Endothelial cell of umbilical vein (primary cell): Measurements from ENCODE around the gene ECE2. TPM values are rescaled to one million over a fixed set of nuclear protein-coding genes. Genes with fewer than 3 reads are reported as not detected.
A peak's percentile ranks its signal among the peaks of the same experiment; 100 is the strongest.

Experiments used
- BruUV-seq: library from RNA; stranded (reverse); fragments of 400-500 nt; replicated peaks from 2 replicates; lab custom pipeline; 2021; lab: Mats Ljungman, UMichigan
- CTCF ChIA-PET: fragments of 300-600, 350-600 bp; sonication (Branson Sonifier 250); formaldehyde crosslinking; loops from one replicate; lab custom pipeline; 2021; ENCODE audit warnings: antibody characterized with exemption, inconsistent platforms; lab: Charles Lee
- POLR2A ChIA-PET: fragments of 300-600, 350-600 bp; sonication (Branson Sonifier 250); formaldehyde crosslinking; loops from one replicate; lab custom pipeline; 2021; ENCODE audit warnings: antibody characterized with exemption, inconsistent platforms; lab: Charles Lee
- DNase-seq: peaks from one replicate; pipeline ENCODE4 v3.0.0-alpha.2; 2011; ENCODE audit warnings: low read depth, low spot score
- FAIRE-seq: peaks from 2 replicates; lab custom pipeline; 2011; peaks lifted over from hg19 to GRCh38; lab: Jason Lieb, UNC
- H2AFZ ChIP-seq: 2 replicates; pipeline ENCODE4 v1.6.0; 2012; ENCODE audit warnings: low read depth, low read length, control low read depth, inconsistent platforms
- H3K27ac ChIP-seq: 2 replicates; pipeline ENCODE4 v1.5.1; 2011; ENCODE audit warnings: low read depth, mild to moderate bottlenecking, control low read depth, low read length, moderate library complexity; ENCODE audit not compliant: insufficient read depth
- H3K27me3 ChIP-seq, 2 experiments: 2 replicates each; pipeline versions ENCODE4 v1.6.0 to v1.6.1; 2011; ENCODE audit warnings: low read length in 2 of 2, mixed read lengths in 1 of 2; ENCODE audit not compliant: control insufficient read depth in 2 of 2, insufficient read depth in 2 of 2
- H3K36me3 ChIP-seq, 2 experiments: 2 replicates in 1 of 2; 3 replicates in 1 of 2; pipeline ENCODE4 v1.5.1; 2011; ENCODE audit warnings: low read length in 2 of 2, mild to moderate bottlenecking in 1 of 2, moderate library complexity in 1 of 2; ENCODE audit not compliant: control insufficient read depth in 2 of 2, insufficient read depth in 2 of 2; ENCODE audit errors: extremely low read depth in 1 of 2
- H3K4me1 ChIP-seq: 3 replicates; pipeline ENCODE4 v1.5.1; 2011; ENCODE audit warnings: mild to moderate bottlenecking, low read length; ENCODE audit not compliant: control insufficient read depth, insufficient read depth; ENCODE audit errors: extremely low read depth
- H3K4me2 ChIP-seq: 2 replicates; pipeline ENCODE4 v1.6.1; 2011; ENCODE audit warnings: low read length, control low read depth, mixed read lengths; ENCODE audit not compliant: insufficient read depth
- H3K4me3 ChIP-seq, 3 experiments: fragments of 200-600 bp in 1 of 3; sonication (generic), shearing (Covaris generic) in 1 of 3; replicated peaks in 1 of 3; 2 replicates each; pipeline ENCODE4 v1.5.1; 2011 to 2016; ENCODE audit warnings: control low read depth in 3 of 3, low read length in 3 of 3, mild to moderate bottlenecking in 2 of 3, inconsistent platforms in 1 of 3, low read depth in 1 of 3, moderate library complexity in 1 of 3; ENCODE audit not compliant: insufficient read depth in 1 of 3
- H3K79me2 ChIP-seq: 2 replicates; pipeline ENCODE4 v1.6.0; 2012; ENCODE audit warnings: low read length, inconsistent platforms; ENCODE audit not compliant: control insufficient read depth, insufficient read depth
- H3K9ac ChIP-seq: replicated peaks from 2 replicates; pipeline ENCODE3; 2011; ENCODE audit warnings: low read length, control low read depth; ENCODE audit not compliant: insufficient read depth; ENCODE audit errors: extremely low read depth
- H3K9me1 ChIP-seq: replicated peaks from 3 replicates; pipeline ENCODE4 v1.6.0; 2011; ENCODE audit warnings: mild to moderate bottlenecking, low read length; ENCODE audit not compliant: control insufficient read depth, insufficient read depth; ENCODE audit errors: extremely low read depth
- H3K9me3 ChIP-seq: replicated peaks from 2 replicates; pipeline ENCODE4 v1.5.1; 2012; ENCODE audit warnings: low read length, inconsistent platforms; ENCODE audit not compliant: control insufficient read depth, insufficient read depth
- H4K20me1 ChIP-seq: replicated peaks from 2 replicates; pipeline ENCODE3; 2011; ENCODE audit warnings: mild to moderate bottlenecking, low read length; ENCODE audit not compliant: control insufficient read depth, insufficient read depth; ENCODE audit errors: extremely low read depth
- EZH2 ChIP-seq: IDR thresholded peaks from 2 replicates; pipeline ENCODE4 v1.6.1; 2012; ENCODE audit warnings: borderline replicate concordance, low read depth, mild to moderate bottlenecking, moderate library complexity, low read length, inconsistent platforms; ENCODE audit not compliant: severe bottlenecking
- FOS ChIP-seq: IDR thresholded peaks from 2 replicates; pipeline ENCODE4 v1.6.1; 2011; ENCODE audit warnings: mild to moderate bottlenecking, low read length, moderate library complexity, borderline replicate concordance; ENCODE audit not compliant: insufficient read depth
- GATA2 ChIP-seq: IDR thresholded peaks from 2 replicates; pipeline ENCODE4 v1.7.0; 2011; ENCODE audit warnings: low read depth, mild to moderate bottlenecking, moderate library complexity, mixed read lengths, low read length; ENCODE audit not compliant: insufficient read length, insufficient read depth
- JUN ChIP-seq: IDR thresholded peaks from 2 replicates; pipeline ENCODE4 v1.6.1; 2011; ENCODE audit warnings: borderline replicate concordance, low read depth; ENCODE audit not compliant: insufficient read length, insufficient read depth
- MYC ChIP-seq: IDR thresholded peaks from one replicate; pipeline ENCODE4 v1.6.1; 2011; ENCODE audit warnings: mild to moderate bottlenecking, low read depth, low read length
- POLR2A ChIP-seq: IDR thresholded peaks from 2 replicates; pipeline ENCODE4 v1.6.1; 2012; ENCODE audit warnings: low read depth, mild to moderate bottlenecking, control low read depth, low read length
- POLR2AphosphoS5 ChIP-seq: IDR thresholded peaks from 2 replicates; pipeline ENCODE4 v1.6.1; 2012; ENCODE audit warnings: low read depth, mild to moderate bottlenecking, control low read depth, low read length, moderate library complexity; ENCODE audit not compliant: insufficient read depth
- dilution Hi-C: fragments of 300-500 bp; cut with MboI; formaldehyde crosslinking; loops from one replicate; pipeline ENCODE4 v1.15.0; 2019; ENCODE audit warnings: low sequenced_read_pairs; ENCODE audit not compliant: extremely low pct_ligation_motif_present
- intact Hi-C: fragments of 100-400 bp; cut with micrococcal nuclease; formaldehyde crosslinking; loops from one replicate; pipeline ENCODE4 v1.10.0; 2022
- polyA plus RNA-seq, 4 experiments: library from polyadenylated mRNA; depleted of rRNA in 3 of 4; stranded (reverse) in 3 of 4; unstranded in 1 of 4; fragments of >200 nt; gene quantifications; 2 replicates each; pipeline versions ENCODE4 v1.2.1 to v1.2.3, GENCODE V29; 2011 to 2012; ENCODE audit warnings: missing spikeins in 1 of 4
- total RNA-seq: library from RNA; stranded (reverse); gene quantifications from 2 replicates; pipeline ENCODE4 v1.2.3, GENCODE V29; 2021
- TF ChIP-seq, protein P1 (sequence below): IDR thresholded peaks from 2 replicates; pipeline ENCODE4 v1.6.1; 2011; ENCODE audit not compliant: insufficient read depth, insufficient read length
- TF ChIP-seq, protein P2 (sequence below), 2 donors: IDR thresholded peaks; 1 replicate in 1 of 2; 2 replicates in 1 of 2; pipeline ENCODE4 v1.5.1; 2011; ENCODE audit warnings: low read length in 2 of 2, mild to moderate bottlenecking in 2 of 2, moderate library complexity in 2 of 2, control low read depth in 1 of 2, inconsistent platforms in 1 of 2, low read depth in 1 of 2; ENCODE audit not compliant: insufficient read depth in 1 of 2; ENCODE audit errors: extremely low read depth in 1 of 2

Gene ECE2
- total and polyA plus RNA-seq, 2 donors (not counting 3 experiments of a cell fraction or from before 2014, with no cell fraction given) = not detected

GRCh38 chr3:184316792-184317191, 41.0 kb downstream of the ECE2 start:
- H3K36me3 ChIP-seq = peaks cover 24% of the 10 kb centered on the region in 2 experiments
- BruUV-seq = no TSS peak
- FAIRE-seq (no peak), DNase-seq (no peak)
- TF ChIP-seq POLR2A (no peak), FOS (no peak), MYC (no peak), JUN (no peak), GATA2 (no peak), POLR2AphosphoS5 (no peak), EZH2 (no peak)
- TF ChIP-seq, protein P1, sequence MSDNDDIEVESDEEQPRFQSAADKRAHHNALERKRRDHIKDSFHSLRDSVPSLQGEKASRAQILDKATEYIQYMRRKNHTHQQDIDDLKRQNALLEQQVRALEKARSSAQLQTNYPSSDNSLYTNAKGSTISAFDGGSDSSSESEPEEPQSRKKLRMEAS = no peak
- TF ChIP-seq, protein P2, sequence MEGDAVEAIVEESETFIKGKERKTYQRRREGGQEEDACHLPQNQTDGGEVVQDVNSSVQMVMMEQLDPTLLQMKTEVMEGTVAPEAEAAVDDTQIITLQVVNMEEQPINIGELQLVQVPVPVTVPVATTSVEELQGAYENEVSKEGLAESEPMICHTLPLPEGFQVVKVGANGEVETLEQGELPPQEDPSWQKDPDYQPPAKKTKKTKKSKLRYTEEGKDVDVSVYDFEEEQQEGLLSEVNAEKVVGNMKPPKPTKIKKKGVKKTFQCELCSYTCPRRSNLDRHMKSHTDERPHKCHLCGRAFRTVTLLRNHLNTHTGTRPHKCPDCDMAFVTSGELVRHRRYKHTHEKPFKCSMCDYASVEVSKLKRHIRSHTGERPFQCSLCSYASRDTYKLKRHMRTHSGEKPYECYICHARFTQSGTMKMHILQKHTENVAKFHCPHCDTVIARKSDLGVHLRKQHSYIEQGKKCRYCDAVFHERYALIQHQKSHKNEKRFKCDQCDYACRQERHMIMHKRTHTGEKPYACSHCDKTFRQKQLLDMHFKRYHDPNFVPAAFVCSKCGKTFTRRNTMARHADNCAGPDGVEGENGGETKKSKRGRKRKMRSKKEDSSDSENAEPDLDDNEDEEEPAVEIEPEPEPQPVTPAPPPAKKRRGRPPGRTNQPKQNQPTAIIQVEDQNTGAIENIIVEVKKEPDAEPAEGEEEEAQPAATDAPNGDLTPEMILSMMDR (IDR thresholded peaks at IDR 0.05; ENCODE audit: extremely low read depth in 1 of 2, insufficient read depth in 1 of 2, low read depth in 1 of 2, low read length in 2 of 2) = no peak
- peaks cover 3% of the 10 kb centered on the region for H4K20me1 ChIP-seq
- peak overlapping the region; percentile 84 for H3K4me2 ChIP-seq
- no peaks in the 10 kb centered on the region for H3K9me1 ChIP-seq
- dilution Hi-C loops (no loop called here), intact Hi-C loops (loop anchor here (1.0 kb wide), 1 partner anchor 16 kb away; no protein-coding TSS in a partner anchor)
- CTCF ChIA-PET = interaction anchor here (0.9 to 1.9 kb wide), 3 partner anchors 20 to 421 kb away, joined by 3 to 5 read pairs (median 4); partner anchors contain the start of gene FAM131A
- H3K4me3 ChIP-seq = peak overlapping the region; percentile 36 to 84 (median 59)
- H3K79me2 ChIP-seq = peaks cover 66% of the 10 kb centered on the region
- no peaks in the 10 kb centered on the region for H3K27me3 ChIP-seq
- no peak overlapping the region for H3K27ac ChIP-seq
- H3K9ac ChIP-seq = peak overlapping the region; percentile 82
- POLR2A ChIA-PET = interaction anchor here (0.8 kb wide), 1 partner anchor 16 kb away, joined by 3 read pairs; no protein-coding TSS in a partner anchor
- no peaks in the 10 kb centered on the region for H3K9me3 ChIP-seq
- peaks cover 45% of the 10 kb centered on the region for H3K4me1 ChIP-seq
- no peak overlapping the region for H2AFZ ChIP-seq
